ENCODE data around the gene DAAM2. TPM values are rescaled to one million over a fixed set of nuclear protein-coding genes. Genes with fewer than 3 reads are reported as not detected.
A peak's percentile ranks its signal among the peaks of the same experiment; 100 is the strongest.

DAAM2 gene
- total and polyA plus RNA-seq, 12 donors: 6.0 to 25.9 (median 12.2) TPM

- DNase-seq (peak in 1 of 2 donors; percentile 31), ATAC-seq (peak; percentile 3 to 37 (median 15))
- Histone ChIP-seq H3K27me3 (peaks cover 0 to 55% (median 0%) of the 10 kb centered on the region in 7 donors), H3K36me3 (no peaks in the 10 kb centered on the region), H3K9me3 (no peaks in the 10 kb centered on the region), H3K4me3 (peak overlapping the region; percentile 16 to 77 (median 64)), H3K27ac (peak overlapping the region in 9 of 10 donors; percentile 53 to 84 (median 69)), H3K4me1 (peaks cover 0 to 46% (median 21%) of the 10 kb centered on the region in 9 donors)
- intact Hi-C loops (cut with DNase I): loop anchor here in 4 of 10 donors (5.0 kb wide), 3 partner anchors 95 to 1260 kb away; no protein-coding TSS in a partner anchor
- TF ChIP-seq, protein P1, sequence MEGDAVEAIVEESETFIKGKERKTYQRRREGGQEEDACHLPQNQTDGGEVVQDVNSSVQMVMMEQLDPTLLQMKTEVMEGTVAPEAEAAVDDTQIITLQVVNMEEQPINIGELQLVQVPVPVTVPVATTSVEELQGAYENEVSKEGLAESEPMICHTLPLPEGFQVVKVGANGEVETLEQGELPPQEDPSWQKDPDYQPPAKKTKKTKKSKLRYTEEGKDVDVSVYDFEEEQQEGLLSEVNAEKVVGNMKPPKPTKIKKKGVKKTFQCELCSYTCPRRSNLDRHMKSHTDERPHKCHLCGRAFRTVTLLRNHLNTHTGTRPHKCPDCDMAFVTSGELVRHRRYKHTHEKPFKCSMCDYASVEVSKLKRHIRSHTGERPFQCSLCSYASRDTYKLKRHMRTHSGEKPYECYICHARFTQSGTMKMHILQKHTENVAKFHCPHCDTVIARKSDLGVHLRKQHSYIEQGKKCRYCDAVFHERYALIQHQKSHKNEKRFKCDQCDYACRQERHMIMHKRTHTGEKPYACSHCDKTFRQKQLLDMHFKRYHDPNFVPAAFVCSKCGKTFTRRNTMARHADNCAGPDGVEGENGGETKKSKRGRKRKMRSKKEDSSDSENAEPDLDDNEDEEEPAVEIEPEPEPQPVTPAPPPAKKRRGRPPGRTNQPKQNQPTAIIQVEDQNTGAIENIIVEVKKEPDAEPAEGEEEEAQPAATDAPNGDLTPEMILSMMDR (IDR thresholded peaks at IDR 0.05): no peak
- 18 to 22% methylated on average over 29 of the region's 29 CpGs for WGBS, 2 donors
Observed at GRCh38 chr6:39792540-39793450, 619 bp downstream of the DAAM2 start.

DNA sequence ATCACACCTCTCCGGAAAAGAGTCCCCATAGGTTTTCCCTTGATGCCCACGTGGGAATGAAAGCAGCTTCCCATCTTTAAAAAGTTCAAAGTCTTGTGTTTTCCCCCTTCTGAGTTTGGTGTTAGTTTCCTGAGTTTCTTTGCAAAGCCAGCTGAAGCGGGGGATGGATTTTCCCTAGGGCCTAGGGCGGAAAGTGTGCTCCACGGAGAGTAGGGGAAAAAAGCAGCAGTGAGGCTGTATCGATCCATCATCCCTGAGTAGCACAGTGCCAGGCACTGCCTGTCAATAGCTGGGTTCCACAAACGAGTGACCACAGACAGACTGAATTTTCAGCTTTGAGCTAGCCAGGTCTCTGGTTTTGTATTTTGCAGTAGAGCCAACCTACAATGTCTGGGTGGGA is 1.3 kb downstream of the DAAM2 start:
- intact Hi-C loops (cut with DNase I): loop anchor here in 4 of 10 donors (5.0 kb wide), 3 partner anchors 94 to 1261 kb away; no protein-coding TSS in a partner anchor
- Histone ChIP-seq H3K27ac (peak overlapping the region in 7 of 10 donors; percentile 17 to 84 (median 74)), H3K27me3 (peaks cover 0 to 55% (median 0%) of the 10 kb centered on the region in 7 donors), H3K9me3 (no peaks in the 10 kb centered on the region), H3K4me1 (peaks cover 0 to 46% (median 21%) of the 10 kb centered on the region in 9 donors), H3K4me3 (peak overlapping the region in 9 of 10 donors; percentile 49 to 77 (median 64)), H3K36me3 (no peaks in the 10 kb centered on the region)
- WGBS, 2 donors: 32 to 55% methylated on average over 7 of the region's 7 CpGs
- TF ChIP-seq, protein P1 (IDR thresholded peaks at IDR 0.05): no peak
- DNase-seq: no peak
- peak in 1 of 8 donors; percentile 29 for ATAC-seq

DNA sequence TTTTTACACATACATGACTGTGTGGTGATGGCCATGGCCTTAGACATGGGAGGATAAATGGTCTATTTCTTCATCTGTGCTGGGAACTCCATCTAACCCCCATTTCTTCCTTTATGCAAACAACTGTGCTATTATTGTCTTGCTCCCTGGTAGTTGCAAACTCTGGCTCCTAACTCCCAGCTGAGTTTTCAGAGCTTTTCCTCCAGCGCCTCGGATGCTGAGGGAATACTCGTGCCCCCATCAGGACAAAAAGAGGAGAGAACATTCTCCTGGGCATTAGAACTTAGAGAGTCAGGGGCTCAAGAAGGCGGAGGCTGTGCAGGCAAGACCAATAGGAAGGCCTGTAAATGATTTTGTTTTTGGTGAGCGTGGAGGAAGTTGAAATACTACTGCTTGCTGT is 2.1 kb downstream of the DAAM2 start:
- intact Hi-C loops (cut with DNase I): loop anchor here in 4 of 10 donors (5.0 kb wide), 3 partner anchors 93 to 1262 kb away; no protein-coding TSS in a partner anchor
- DNase-seq (no peak), ATAC-seq (no peak)
- H3K4me3 ChIP-seq: peak overlapping the region in 9 of 10 donors; percentile 49 to 77 (median 64)
- H3K36me3 ChIP-seq: no peaks in the 10 kb centered on the region
- peak overlapping the region in 5 of 10 donors; percentile 63 to 84 (median 75) for H3K27ac ChIP-seq
- TF ChIP-seq, protein P1 (IDR thresholded peaks at IDR 0.05): no peak
- WGBS, 2 donors: 73% methylated on average over 5 of the region's 5 CpGs
- no peaks in the 10 kb centered on the region for H3K9me3 ChIP-seq
- H3K27me3 ChIP-seq: peaks cover 0 to 55% (median 0%) of the 10 kb centered on the region in 7 donors
- peaks cover 0 to 46% (median 21%) of the 10 kb centered on the region in 9 donors for H3K4me1 ChIP-seq

DNA sequence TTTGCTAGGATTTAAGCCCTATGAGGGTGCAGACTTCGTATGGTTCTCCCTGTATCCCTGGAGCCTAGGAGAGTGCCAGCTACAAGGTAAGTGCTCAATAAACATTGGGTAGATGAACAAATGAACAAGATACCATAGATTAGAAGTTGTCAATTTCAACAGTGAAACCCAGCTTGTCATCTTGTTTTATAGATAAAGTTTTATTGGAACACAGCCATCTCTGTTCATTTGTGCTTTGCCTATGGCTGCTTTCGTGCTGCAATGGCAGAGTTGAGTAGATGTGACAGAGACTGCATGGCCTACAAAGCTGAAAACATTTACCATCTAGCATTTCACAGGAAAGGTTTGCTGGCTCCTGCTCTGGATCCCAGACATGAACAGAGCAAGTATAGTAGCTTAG is 5.6 kb downstream of the DAAM2 start:
- H3K4me1 ChIP-seq: peaks cover 0 to 59% (median 19%) of the 10 kb centered on the region in 9 donors
- H3K36me3 ChIP-seq: no peaks in the 10 kb centered on the region
- H3K27me3 ChIP-seq: peaks cover 0 to 34% (median 0%) of the 10 kb centered on the region in 7 donors
- TF ChIP-seq, protein P1 (IDR thresholded peaks at IDR 0.05): no peak
- no peak overlapping the region for H3K4me3 ChIP-seq
- 91% methylated on average over 2 of the region's 2 CpGs for WGBS, 2 donors
- no peak for DNase-seq
- intact Hi-C loops (cut with DNase I): no loop called here
- H3K9me3 ChIP-seq: no peaks in the 10 kb centered on the region
- H3K27ac ChIP-seq: no peak overlapping the region
- ATAC-seq: no peak
